Sigmoid colon (tissue), 4 donors: ENCODE data around the gene JPT2.

ENCODE experiments used
- EP300 ChIP-seq, 4 donors: sonication (generic); formaldehyde crosslinking; IDR thresholded peaks; one replicate each; pipeline ENCODE4 v1.6.1; 2017; ENCODE audit warnings: antibody characterized with exemption in 4 of 4
- POLR2A ChIP-seq, 2 donors: fragments of 450-650 bp; IDR thresholded peaks; one replicate each; pipeline ENCODE4 v1.6.1; 2016; ENCODE audit warnings: antibody characterized with exemption in 2 of 2, mild to moderate bottlenecking in 2 of 2, moderate library complexity in 2 of 2
- POLR2AphosphoS5 ChIP-seq, 4 donors: sonication (generic); formaldehyde crosslinking; IDR thresholded peaks; one replicate each; pipeline ENCODE4 v1.6.1; 2017; ENCODE audit warnings: antibody characterized with exemption in 4 of 4
- TF ChIP-seq, protein P1 (sequence below), 4 experiments: fragments of 450-650 bp in 3 of 4; fragments of 200-600 bp in 1 of 4; IDR thresholded peaks; one replicate each; pipeline ENCODE4 v1.5.1; 2016 to 2019; ENCODE audit warnings: antibody characterized with exemption in 4 of 4, mild to moderate bottlenecking in 3 of 4, moderate library complexity in 2 of 4

DNA sequence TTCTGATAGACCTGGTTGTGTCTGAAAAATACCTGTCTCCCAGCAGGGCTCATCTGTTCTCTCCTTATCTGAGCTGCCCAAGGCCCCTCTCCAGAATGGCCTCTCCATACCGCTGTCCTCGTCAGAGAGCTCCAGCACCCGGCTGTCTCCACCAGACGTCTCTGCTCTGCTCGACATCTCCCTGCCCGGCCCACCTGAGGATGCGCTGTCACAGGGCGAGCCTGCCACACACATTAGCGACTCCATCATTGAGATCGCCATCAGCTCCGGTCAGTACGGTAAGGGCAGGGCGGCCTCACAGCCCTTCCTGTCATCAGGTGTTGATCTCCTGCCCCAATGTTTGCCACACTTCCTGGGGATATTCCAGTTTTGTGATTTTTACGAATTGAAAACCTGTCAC lies 10.2 kb upstream of the JPT2 start:
- TF ChIP-seq, protein P1, sequence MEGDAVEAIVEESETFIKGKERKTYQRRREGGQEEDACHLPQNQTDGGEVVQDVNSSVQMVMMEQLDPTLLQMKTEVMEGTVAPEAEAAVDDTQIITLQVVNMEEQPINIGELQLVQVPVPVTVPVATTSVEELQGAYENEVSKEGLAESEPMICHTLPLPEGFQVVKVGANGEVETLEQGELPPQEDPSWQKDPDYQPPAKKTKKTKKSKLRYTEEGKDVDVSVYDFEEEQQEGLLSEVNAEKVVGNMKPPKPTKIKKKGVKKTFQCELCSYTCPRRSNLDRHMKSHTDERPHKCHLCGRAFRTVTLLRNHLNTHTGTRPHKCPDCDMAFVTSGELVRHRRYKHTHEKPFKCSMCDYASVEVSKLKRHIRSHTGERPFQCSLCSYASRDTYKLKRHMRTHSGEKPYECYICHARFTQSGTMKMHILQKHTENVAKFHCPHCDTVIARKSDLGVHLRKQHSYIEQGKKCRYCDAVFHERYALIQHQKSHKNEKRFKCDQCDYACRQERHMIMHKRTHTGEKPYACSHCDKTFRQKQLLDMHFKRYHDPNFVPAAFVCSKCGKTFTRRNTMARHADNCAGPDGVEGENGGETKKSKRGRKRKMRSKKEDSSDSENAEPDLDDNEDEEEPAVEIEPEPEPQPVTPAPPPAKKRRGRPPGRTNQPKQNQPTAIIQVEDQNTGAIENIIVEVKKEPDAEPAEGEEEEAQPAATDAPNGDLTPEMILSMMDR (IDR thresholded peaks at IDR 0.05): no peak
- TF ChIP-seq POLR2A (IDR thresholded peaks at IDR 0.05) (no peak), EP300 (IDR thresholded peaks at IDR 0.05) (no peak), POLR2AphosphoS5 (IDR thresholded peaks at IDR 0.05) (no peak)
